ENCODE results near the gene AFAP1L2. TPM values are rescaled to one million over a fixed set of nuclear protein-coding genes. Genes with fewer than 3 reads are reported as not detected.

Gene AFAP1L2
- total and polyA plus RNA-seq, 7 donors: 2.5 to 26.0 (median 7.9) TPM

GRCh38 chr10:114288424-114289095, 115.7 kb downstream of the AFAP1L2 start:
- Histone ChIP-seq H3K36me3 (no peaks in the 10 kb centered on the region), H3K4me3 (no peak overlapping the region), H3K4me1 (no peaks in the 10 kb centered on the region), H3K9me3 (no peaks in the 10 kb centered on the region), H3K27me3 (no peaks in the 10 kb centered on the region), H3K27ac (no peak overlapping the region)
- no peak for TF ChIP-seq POLR2AphosphoS5 (IDR thresholded peaks at IDR 0.05)
- no peak for TF ChIP-seq EP300 (IDR thresholded peaks at IDR 0.05)
- DNase-seq: peak; percentile 29
- WGBS, 2 donors: 79 to 85% methylated on average over 11 of the region's 11 CpGs
- intact Hi-C loops (cut with DNase I): no loop called here

- WGBS, 2 donors: 66 to 78% methylated on average over 8 of the region's 8 CpGs
- no peak for TF ChIP-seq EP300 (IDR thresholded peaks at IDR 0.05)
- no peak for TF ChIP-seq CTCF (IDR thresholded peaks at IDR 0.05)
- no peak for TF ChIP-seq POLR2AphosphoS5 (IDR thresholded peaks at IDR 0.05)
- Histone ChIP-seq H3K27ac (no peak overlapping the region), H3K4me1 (no peaks in the 10 kb centered on the region), H3K9me3 (no peaks in the 10 kb centered on the region), H3K4me3 (no peak overlapping the region), H3K36me3 (no peaks in the 10 kb centered on the region), H3K27me3 (no peaks in the 10 kb centered on the region)
- intact Hi-C loops (cut with DNase I): no loop called here
- peak; percentile 20 for DNase-seq
Observed at GRCh38 chr10:114286921-114287320, 117.4 kb downstream of the AFAP1L2 start.

- Histone ChIP-seq H3K9me3 (no peaks in the 10 kb centered on the region), H3K4me3 (no peak overlapping the region), H3K4me1 (no peaks in the 10 kb centered on the region), H3K27me3 (no peaks in the 10 kb centered on the region), H3K36me3 (no peaks in the 10 kb centered on the region), H3K27ac (no peak overlapping the region)
- WGBS, 2 donors: 93 to 94% methylated on average over 31 of the region's 31 CpGs
- intact Hi-C loops (cut with DNase I): no loop called here
- TF ChIP-seq CTCF (IDR thresholded peaks at IDR 0.05) (no peak), POLR2A (IDR thresholded peaks at IDR 0.05) (no peak), EP300 (IDR thresholded peaks at IDR 0.05) (no peak), POLR2AphosphoS5 (IDR thresholded peaks at IDR 0.05) (no peak)
- DNase-seq: peak; percentile 55
Observed at GRCh38 chr10:114285961-114286441, 118.3 kb downstream of the AFAP1L2 start.

GRCh38 chr10:114284346-114285071, 119.8 kb downstream of the AFAP1L2 start:
- no peaks in the 10 kb centered on the region for H3K36me3 ChIP-seq
- DNase-seq: peak; percentile 58
- no peak overlapping the region for H3K4me3 ChIP-seq
- 86 to 87% methylated on average over 13 of the region's 13 CpGs for WGBS, 2 donors
- no peak overlapping the region for H3K27ac ChIP-seq
- H3K4me1 ChIP-seq: no peaks in the 10 kb centered on the region
- TF ChIP-seq CTCF (IDR thresholded peaks at IDR 0.05) (no peak), EP300 (IDR thresholded peaks at IDR 0.05) (no peak), POLR2A (IDR thresholded peaks at IDR 0.05) (no peak)
- no peaks in the 10 kb centered on the region for H3K9me3 ChIP-seq
- no peaks in the 10 kb centered on the region for H3K27me3 ChIP-seq
- intact Hi-C loops (cut with DNase I): no loop called here

- H3K4me3 ChIP-seq: no peak overlapping the region
- peak; percentile 26 for DNase-seq
- H3K27me3 ChIP-seq: no peaks in the 10 kb centered on the region
- H3K27ac ChIP-seq: no peak overlapping the region
- WGBS, 2 donors: 90 to 92% methylated on average over 6 of the region's 6 CpGs
- no peaks in the 10 kb centered on the region for H3K36me3 ChIP-seq
- no peaks in the 10 kb centered on the region for H3K9me3 ChIP-seq
- no peak for TF ChIP-seq CTCF (IDR thresholded peaks at IDR 0.05)
- TF ChIP-seq POLR2AphosphoS5 (IDR thresholded peaks at IDR 0.05): no peak
- no peak for TF ChIP-seq POLR2A (IDR thresholded peaks at IDR 0.05)
- no peak for TF ChIP-seq EP300 (IDR thresholded peaks at IDR 0.05)
- no peaks in the 10 kb centered on the region for H3K4me1 ChIP-seq
- intact Hi-C loops (cut with DNase I): no loop called here
Observed at GRCh38 chr10:114283535-114284234, 120.6 kb downstream of the AFAP1L2 start.
